Caco-2 (cell line): Measurements from ENCODE around the gene KCTD8. TPM values are rescaled to one million over a fixed set of nuclear protein-coding genes. Genes with fewer than 3 reads are reported as not detected.

Experiments used
- BruUV-seq: library from RNA; stranded (reverse); fragments of 400-500 nt; replicated peaks from 2 replicates; lab custom pipeline; 2021; lab: Mats Ljungman, UMichigan
- CTCF ChIA-PET: fragments of 300-600 bp; sonication (Branson Sonifier 250); formaldehyde crosslinking; loops from one replicate; lab custom pipeline; 2022; ENCODE audit warnings: antibody characterized with exemption; lab: Charles Lee
- POLR2A ChIA-PET: fragments of 300-600 bp; sonication (Branson Sonifier 250); formaldehyde crosslinking; loops from one replicate; lab custom pipeline; 2022; ENCODE audit warnings: antibody characterized with exemption; lab: Charles Lee
- DNase-seq, 2 experiments: peaks; one replicate each; pipeline versions ENCODE4 v3.0.0 to v3.0.0-alpha.2; 2020 to 2022
- H3K27me3 ChIP-seq: replicated peaks from 2 replicates; pipeline ENCODE4 v1.6.0; 2011; ENCODE audit warnings: low read length; ENCODE audit not compliant: control insufficient read depth, insufficient read depth
- H3K36me3 ChIP-seq: 2 replicates; pipeline ENCODE4 v1.5.1; 2011; ENCODE audit warnings: low read length; ENCODE audit not compliant: control insufficient read depth, insufficient read depth
- H3K4me1 ChIP-seq: fragments of 250-450 bp; sonication (Bioruptor Pico); 2 replicates; pipeline ENCODE4 v1.5.1; 2020; ENCODE audit warnings: mild to moderate bottlenecking
- H3K4me3 ChIP-seq: 2 replicates; pipeline ENCODE4 v1.5.1; 2011; ENCODE audit warnings: low read depth, mild to moderate bottlenecking, control low read depth, low read length
- H3K9me3 ChIP-seq: fragments of 250-450 bp; sonication (Bioruptor Pico); 2 replicates; pipeline ENCODE4 v1.5.1; 2020; ENCODE audit warnings: mild to moderate bottlenecking, moderate library complexity
- H3K27ac Mint-ChIP-seq: one replicate; pipeline ENCODE4 v1.8.0; 2022; ENCODE audit warnings: mixed read lengths; ENCODE audit not compliant: unreplicated experiment
- H3K27me3 Mint-ChIP-seq: one replicate; pipeline ENCODE4 v1.8.0; 2022; ENCODE audit warnings: mixed read lengths; ENCODE audit not compliant: insufficient read depth, unreplicated experiment
- H3K36me3 Mint-ChIP-seq: one replicate; pipeline ENCODE4 v1.8.0; 2022; ENCODE audit warnings: mild to moderate bottlenecking, mixed read lengths; ENCODE audit not compliant: insufficient read depth, unreplicated experiment
- H3K4me1 Mint-ChIP-seq: one replicate; pipeline ENCODE4 v1.8.0; 2022; ENCODE audit warnings: low read depth, mixed read lengths; ENCODE audit not compliant: unreplicated experiment
- H3K4me3 Mint-ChIP-seq: one replicate; pipeline ENCODE4 v1.8.0; 2022; ENCODE audit warnings: mild to moderate bottlenecking, moderate library complexity, mixed read lengths; ENCODE audit not compliant: unreplicated experiment
- H3K9me3 Mint-ChIP-seq: one replicate; pipeline ENCODE4 v1.8.0; 2022; ENCODE audit warnings: mixed read lengths; ENCODE audit not compliant: unreplicated experiment
- intact Hi-C: fragments of 100-400 bp; cut with micrococcal nuclease; formaldehyde crosslinking; loops from one replicate; pipeline ENCODE4 v1.10.0; 2022; ENCODE audit not compliant: unreplicated experiment
- total RNA-seq: library from RNA; stranded (reverse); gene quantifications from 2 replicates; pipeline ENCODE4 v1.2.3, GENCODE V29; 2022
- TF ChIP-seq, protein P1 (sequence below), 2 experiments: fragments of 200-600 bp in 1 of 2; IDR thresholded peaks; 1 replicate in 1 of 2; 2 replicates in 1 of 2; pipeline versions ENCODE4 v1.5.1 to v1.8.0; 2011 to 2022; ENCODE audit warnings: antibody characterized with exemption in 1 of 2, control low read depth in 1 of 2, inconsistent platforms in 1 of 2, low read depth in 1 of 2, low read length in 1 of 2, mild to moderate bottlenecking in 1 of 2, moderate library complexity in 1 of 2; ENCODE audit not compliant: insufficient read depth in 1 of 2, severe bottlenecking in 1 of 2, unreplicated experiment in 1 of 2

KCTD8 gene
- total RNA-seq, 1 experiment from 2014 or later: not detected

DNA sequence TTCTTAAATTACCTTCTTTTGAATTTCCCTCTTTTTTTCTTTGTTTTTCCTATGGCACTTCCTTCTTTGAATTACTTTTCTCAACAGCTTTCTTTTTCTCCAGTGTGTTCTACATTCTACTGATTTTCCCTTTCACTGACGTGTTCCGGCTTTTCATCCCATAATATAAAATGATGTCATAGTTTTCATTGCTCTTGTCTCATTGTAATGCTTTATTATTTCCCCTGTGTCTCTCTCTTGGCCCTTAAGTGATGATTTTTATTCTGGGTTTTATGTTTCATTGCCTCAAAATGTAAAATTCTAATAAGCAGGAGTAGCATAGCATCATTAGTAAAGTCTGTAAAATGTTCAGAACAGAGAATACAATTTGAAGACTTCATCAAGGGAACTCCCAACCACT lies 299.3 kb downstream of the KCTD8 start:
- DNase-seq: no peak
- BruUV-seq: no TSS peak
- Mint-ChIP-seq H3K36me3 (no peaks in the 10 kb centered on the region), H3K27ac (peak overlapping the region; percentile 45), H3K27me3 (no peaks in the 10 kb centered on the region), H3K4me1 (peaks cover 22% of the 10 kb centered on the region), H3K9me3 (peaks cover 18% of the 10 kb centered on the region), H3K4me3 (no peak overlapping the region)
- CTCF ChIA-PET: no interaction called here
- H3K4me1 ChIP-seq: peaks cover 37% of the 10 kb centered on the region
- H3K4me3 ChIP-seq: no peak overlapping the region
- intact Hi-C loops: no loop called here
- POLR2A ChIA-PET: no interaction called here
- H3K9me3 ChIP-seq: no peaks in the 10 kb centered on the region; the same call in 1 of the 2 replicates
- H3K36me3 ChIP-seq: no peaks in the 10 kb centered on the region
- TF ChIP-seq, protein P1, sequence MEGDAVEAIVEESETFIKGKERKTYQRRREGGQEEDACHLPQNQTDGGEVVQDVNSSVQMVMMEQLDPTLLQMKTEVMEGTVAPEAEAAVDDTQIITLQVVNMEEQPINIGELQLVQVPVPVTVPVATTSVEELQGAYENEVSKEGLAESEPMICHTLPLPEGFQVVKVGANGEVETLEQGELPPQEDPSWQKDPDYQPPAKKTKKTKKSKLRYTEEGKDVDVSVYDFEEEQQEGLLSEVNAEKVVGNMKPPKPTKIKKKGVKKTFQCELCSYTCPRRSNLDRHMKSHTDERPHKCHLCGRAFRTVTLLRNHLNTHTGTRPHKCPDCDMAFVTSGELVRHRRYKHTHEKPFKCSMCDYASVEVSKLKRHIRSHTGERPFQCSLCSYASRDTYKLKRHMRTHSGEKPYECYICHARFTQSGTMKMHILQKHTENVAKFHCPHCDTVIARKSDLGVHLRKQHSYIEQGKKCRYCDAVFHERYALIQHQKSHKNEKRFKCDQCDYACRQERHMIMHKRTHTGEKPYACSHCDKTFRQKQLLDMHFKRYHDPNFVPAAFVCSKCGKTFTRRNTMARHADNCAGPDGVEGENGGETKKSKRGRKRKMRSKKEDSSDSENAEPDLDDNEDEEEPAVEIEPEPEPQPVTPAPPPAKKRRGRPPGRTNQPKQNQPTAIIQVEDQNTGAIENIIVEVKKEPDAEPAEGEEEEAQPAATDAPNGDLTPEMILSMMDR (IDR thresholded peaks at IDR 0.05; ENCODE audit: insufficient read depth in 1 of 2, low read depth in 1 of 2, low read length in 1 of 2, severe bottlenecking in 1 of 2, unreplicated experiment in 1 of 2): no peak
- H3K27me3 ChIP-seq: no peaks in the 10 kb centered on the region

DNA sequence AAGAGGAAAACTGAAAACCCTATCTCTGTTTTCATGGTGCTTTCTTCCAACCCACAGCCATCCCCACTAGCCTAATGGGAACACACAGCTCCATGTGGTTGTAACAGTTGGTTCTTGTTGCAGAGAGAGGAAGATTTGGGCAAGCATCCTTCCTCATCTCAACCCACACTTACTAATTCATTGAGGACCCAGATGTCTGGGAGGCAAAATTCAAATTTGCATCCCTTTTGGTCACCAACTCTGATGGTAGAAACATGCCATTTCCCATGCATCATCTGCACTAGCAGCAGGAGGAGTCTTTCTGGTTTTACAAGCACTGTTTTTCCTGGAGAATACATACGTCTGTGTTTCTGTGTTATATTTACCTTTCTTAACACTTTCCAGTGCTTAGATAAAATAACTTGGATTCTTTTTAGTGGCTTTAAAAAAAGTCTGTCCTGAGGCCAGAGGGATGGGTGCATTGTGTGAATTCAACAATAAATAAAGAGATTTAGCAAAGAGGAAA lies 301.0 kb downstream of the KCTD8 start:
- Mint-ChIP-seq H3K4me1 (peaks cover 22% of the 10 kb centered on the region), H3K36me3 (no peaks in the 10 kb centered on the region), H3K9me3 (peaks cover 18% of the 10 kb centered on the region), H3K4me3 (no peak overlapping the region), H3K27ac (peak overlapping the region; percentile 57), H3K27me3 (no peaks in the 10 kb centered on the region)
- intact Hi-C loops: no loop called here
- DNase-seq: peak in 1 of 2 experiments; percentile 7
- TF ChIP-seq, protein P1 (IDR thresholded peaks at IDR 0.05; ENCODE audit: insufficient read depth in 1 of 2, low read depth in 1 of 2, low read length in 1 of 2, severe bottlenecking in 1 of 2, unreplicated experiment in 1 of 2): no peak
- Histone ChIP-seq H3K4me3 (no peak overlapping the region), H3K36me3 (no peaks in the 10 kb centered on the region), H3K4me1 (peaks cover 37% of the 10 kb centered on the region), H3K9me3 (no peaks in the 10 kb centered on the region; the same call in 1 of the 2 replicates), H3K27me3 (no peaks in the 10 kb centered on the region)
- no TSS peak for BruUV-seq
- CTCF ChIA-PET: no interaction called here
- POLR2A ChIA-PET: no interaction called here

DNA sequence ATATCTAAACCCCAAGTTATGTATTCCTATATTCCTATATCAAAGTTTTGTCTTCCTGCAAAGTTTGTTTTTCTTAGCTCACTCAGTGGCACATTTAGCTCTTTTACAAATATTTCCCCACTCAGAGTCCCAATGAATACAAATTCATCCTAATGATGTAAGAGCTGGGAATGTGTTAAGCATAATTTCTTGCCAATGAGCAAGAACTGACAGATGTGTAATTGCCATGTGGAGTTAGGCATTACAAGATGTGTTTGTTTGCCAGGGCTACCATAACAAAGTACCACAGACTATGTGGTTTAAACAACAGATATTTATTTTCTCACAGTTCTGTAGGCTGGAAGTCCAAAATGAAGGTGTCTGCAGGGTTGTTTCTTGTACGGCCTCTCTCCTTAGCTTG lies 302.1 kb downstream of the KCTD8 start:
- H3K9me3 ChIP-seq: no peaks in the 10 kb centered on the region; the same call in 1 of the 2 replicates
- intact Hi-C loops: no loop called here
- no peak overlapping the region for H3K4me3 Mint-ChIP-seq
- DNase-seq: no peak
- peaks cover 37% of the 10 kb centered on the region for H3K4me1 ChIP-seq
- TF ChIP-seq, protein P1 (IDR thresholded peaks at IDR 0.05; ENCODE audit: insufficient read depth in 1 of 2, low read depth in 1 of 2, low read length in 1 of 2, severe bottlenecking in 1 of 2, unreplicated experiment in 1 of 2): no peak
- peaks cover 18% of the 10 kb centered on the region for H3K9me3 Mint-ChIP-seq
- H3K27ac Mint-ChIP-seq: no peak overlapping the region
- peaks cover 22% of the 10 kb centered on the region for H3K4me1 Mint-ChIP-seq
- no peaks in the 10 kb centered on the region for H3K36me3 Mint-ChIP-seq
- CTCF ChIA-PET: no interaction called here
- H3K4me3 ChIP-seq: no peak overlapping the region
- no peaks in the 10 kb centered on the region for H3K27me3 Mint-ChIP-seq
- no TSS peak for BruUV-seq
- H3K27me3 ChIP-seq: no peaks in the 10 kb centered on the region
- H3K36me3 ChIP-seq: no peaks in the 10 kb centered on the region
- POLR2A ChIA-PET: no interaction called here
